ENCODE data around the gene APOA4. TPM values are rescaled to one million over a fixed set of nuclear protein-coding genes. Genes with fewer than 3 reads are reported as not detected.

Gene APOA4
- total and polyA plus RNA-seq, 2 of the 13 experiments (the other 11 are each of a cell fraction or from before 2014, with no cell fraction given): 3.8 to 7.2 TPM

DNA sequence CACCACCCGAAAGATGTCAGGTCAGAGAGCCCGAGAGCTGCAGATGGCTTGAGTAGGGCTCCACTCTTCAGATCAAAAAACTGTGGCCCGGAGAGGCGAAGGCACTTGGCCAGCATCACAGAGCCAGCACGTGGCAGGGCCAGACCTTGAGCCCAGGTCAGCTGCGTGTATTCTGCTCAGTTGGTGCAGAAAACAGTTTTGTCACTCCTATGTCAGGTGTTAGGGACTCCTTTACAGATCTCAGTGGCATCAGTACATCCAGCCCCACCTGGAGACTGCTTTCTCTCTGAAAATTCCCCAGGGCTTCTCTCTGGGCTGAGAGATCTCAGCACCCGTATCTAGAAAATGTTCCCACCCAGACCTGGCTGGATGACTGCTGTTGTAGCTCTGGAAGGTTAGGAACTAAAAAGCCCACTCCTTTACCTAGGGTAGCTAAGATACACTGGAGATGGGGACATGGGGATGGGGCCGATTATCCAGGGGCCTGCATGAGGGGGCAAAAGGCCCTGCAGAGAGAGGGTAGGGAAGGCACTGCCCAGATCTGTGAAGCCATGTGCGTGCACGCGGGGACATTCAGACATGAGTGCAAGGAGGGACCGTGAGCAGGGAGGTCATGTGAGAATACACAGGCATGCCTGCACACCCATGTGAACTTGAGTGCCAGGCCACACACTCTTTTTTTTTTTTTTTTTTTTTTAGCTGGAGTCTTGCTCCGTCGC is 10.9 kb upstream of the APOA4 start (continued):
- TF ChIP-seq, protein P1, sequence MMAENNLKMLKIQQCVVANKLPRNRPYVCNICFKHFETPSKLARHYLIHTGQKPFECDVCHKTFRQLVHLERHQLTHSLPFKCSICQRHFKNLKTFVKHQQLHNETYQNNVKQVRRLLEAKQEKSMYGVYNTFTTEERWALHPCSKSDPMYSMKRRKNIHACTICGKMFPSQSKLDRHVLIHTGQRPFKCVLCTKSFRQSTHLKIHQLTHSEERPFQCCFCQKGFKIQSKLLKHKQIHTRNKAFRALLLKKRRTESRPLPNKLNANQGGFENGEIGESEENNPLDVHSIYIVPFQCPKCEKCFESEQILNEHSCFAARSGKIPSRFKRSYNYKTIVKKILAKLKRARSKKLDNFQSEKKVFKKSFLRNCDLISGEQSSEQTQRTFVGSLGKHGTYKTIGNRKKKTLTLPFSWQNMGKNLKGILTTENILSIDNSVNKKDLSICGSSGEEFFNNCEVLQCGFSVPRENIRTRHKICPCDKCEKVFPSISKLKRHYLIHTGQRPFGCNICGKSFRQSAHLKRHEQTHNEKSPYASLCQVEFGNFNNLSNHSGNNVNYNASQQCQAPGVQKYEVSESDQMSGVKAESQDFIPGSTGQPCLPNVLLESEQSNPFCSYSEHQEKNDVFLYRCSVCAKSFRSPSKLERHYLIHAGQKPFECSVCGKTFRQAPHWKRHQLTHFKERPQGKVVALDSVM (CRISPR knock-in tag; IDR thresholded peaks at IDR 0.05): 0 out of 2 replicates have a peak, but pooled peaks have one; percentile 19
- TF ChIP-seq, protein P2, sequence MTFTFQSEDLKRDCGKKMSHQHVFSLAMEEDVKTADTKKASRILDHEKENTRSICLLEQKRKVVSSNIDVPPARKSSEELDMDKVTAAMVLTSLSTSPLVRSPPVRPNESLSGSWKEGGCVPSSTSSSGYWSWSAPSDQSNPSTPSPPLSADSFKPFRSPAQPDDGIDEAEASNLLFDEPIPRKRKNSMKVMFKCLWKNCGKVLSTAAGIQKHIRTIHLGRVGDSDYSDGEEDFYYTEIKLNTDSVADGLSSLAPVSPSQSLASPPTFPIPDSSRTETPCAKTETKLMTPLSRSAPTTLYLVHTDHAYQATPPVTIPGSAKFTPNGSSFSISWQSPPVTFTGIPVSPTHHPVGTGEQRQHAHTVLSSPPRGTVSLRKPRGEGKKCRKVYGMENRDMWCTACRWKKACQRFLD (CRISPR knock-in tag; IDR thresholded peaks at IDR 0.05; ENCODE audit: borderline replicate concordance): peak; percentile 22; the same call in 1 of the 2 replicates
- TF ChIP-seq, protein P3, sequence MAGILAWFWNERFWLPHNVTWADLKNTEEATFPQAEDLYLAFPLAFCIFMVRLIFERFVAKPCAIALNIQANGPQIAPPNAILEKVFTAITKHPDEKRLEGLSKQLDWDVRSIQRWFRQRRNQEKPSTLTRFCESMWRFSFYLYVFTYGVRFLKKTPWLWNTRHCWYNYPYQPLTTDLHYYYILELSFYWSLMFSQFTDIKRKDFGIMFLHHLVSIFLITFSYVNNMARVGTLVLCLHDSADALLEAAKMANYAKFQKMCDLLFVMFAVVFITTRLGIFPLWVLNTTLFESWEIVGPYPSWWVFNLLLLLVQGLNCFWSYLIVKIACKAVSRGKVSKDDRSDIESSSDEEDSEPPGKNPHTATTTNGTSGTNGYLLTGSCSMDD (CRISPR knock-in tag; IDR thresholded peaks at IDR 0.05): no peak
- TF ChIP-seq AGO1 (IDR thresholded peaks at IDR 0.05; ENCODE audit: low read depth, low read length, poor library complexity, severe bottlenecking): peak; percentile 97
- TF ChIP-seq, protein P4, sequence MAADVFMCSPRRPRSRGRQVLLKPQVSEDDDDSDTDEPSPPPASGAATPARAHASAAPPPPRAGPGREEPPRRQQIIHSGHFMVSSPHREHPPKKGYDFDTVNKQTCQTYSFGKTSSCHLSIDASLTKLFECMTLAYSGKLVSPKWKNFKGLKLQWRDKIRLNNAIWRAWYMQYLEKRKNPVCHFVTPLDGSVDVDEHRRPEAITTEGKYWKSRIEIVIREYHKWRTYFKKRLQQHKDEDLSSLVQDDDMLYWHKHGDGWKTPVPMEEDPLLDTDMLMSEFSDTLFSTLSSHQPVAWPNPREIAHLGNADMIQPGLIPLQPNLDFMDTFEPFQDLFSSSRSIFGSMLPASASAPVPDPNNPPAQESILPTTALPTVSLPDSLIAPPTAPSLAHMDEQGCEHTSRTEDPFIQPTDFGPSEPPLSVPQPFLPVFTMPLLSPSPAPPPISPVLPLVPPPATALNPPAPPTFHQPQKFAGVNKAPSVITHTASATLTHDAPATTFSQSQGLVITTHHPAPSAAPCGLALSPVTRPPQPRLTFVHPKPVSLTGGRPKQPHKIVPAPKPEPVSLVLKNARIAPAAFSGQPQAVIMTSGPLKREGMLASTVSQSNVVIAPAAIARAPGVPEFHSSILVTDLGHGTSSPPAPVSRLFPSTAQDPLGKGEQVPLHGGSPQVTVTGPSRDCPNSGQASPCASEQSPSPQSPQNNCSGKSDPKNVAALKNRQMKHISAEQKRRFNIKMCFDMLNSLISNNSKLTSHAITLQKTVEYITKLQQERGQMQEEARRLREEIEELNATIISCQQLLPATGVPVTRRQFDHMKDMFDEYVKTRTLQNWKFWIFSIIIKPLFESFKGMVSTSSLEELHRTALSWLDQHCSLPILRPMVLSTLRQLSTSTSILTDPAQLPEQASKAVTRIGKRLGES (CRISPR knock-in tag; IDR thresholded peaks at IDR 0.05; ENCODE audit: borderline replicate concordance): no peak; the same call in 1 of the 2 replicates
- TF ChIP-seq, protein P5, sequence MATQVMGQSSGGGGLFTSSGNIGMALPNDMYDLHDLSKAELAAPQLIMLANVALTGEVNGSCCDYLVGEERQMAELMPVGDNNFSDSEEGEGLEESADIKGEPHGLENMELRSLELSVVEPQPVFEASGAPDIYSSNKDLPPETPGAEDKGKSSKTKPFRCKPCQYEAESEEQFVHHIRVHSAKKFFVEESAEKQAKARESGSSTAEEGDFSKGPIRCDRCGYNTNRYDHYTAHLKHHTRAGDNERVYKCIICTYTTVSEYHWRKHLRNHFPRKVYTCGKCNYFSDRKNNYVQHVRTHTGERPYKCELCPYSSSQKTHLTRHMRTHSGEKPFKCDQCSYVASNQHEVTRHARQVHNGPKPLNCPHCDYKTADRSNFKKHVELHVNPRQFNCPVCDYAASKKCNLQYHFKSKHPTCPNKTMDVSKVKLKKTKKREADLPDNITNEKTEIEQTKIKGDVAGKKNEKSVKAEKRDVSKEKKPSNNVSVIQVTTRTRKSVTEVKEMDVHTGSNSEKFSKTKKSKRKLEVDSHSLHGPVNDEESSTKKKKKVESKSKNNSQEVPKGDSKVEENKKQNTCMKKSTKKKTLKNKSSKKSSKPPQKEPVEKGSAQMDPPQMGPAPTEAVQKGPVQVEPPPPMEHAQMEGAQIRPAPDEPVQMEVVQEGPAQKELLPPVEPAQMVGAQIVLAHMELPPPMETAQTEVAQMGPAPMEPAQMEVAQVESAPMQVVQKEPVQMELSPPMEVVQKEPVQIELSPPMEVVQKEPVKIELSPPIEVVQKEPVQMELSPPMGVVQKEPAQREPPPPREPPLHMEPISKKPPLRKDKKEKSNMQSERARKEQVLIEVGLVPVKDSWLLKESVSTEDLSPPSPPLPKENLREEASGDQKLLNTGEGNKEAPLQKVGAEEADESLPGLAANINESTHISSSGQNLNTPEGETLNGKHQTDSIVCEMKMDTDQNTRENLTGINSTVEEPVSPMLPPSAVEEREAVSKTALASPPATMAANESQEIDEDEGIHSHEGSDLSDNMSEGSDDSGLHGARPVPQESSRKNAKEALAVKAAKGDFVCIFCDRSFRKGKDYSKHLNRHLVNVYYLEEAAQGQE (IDR thresholded peaks at IDR 0.05; ENCODE audit: borderline replicate concordance in 1 of 2, low read depth in 1 of 2, low read length in 2 of 2): no peak
- no peak for TF ChIP-seq KLF15 (CRISPR knock-in tag; IDR thresholded peaks at IDR 0.05; ENCODE audit: borderline replicate concordance)
- TF ChIP-seq HOXA3 (CRISPR knock-in tag; IDR thresholded peaks at IDR 0.05): peak; percentile 66
- 0 out of 2 replicates have a peak, but pooled peaks have one; percentile 4 for TF ChIP-seq ZNF263 (CRISPR knock-in tag; IDR thresholded peaks at IDR 0.05)
- TF ChIP-seq ZNF274 (CRISPR knock-in tag; IDR thresholded peaks at IDR 0.05): no peak
- TF ChIP-seq ZSCAN29 (CRISPR knock-in tag; conservative IDR thresholded peaks at IDR 0.05): 0 out of 2 replicates have a peak, but pooled peaks have one; percentile 46
- TF ChIP-seq XRCC5 (optimal IDR thresholded peaks at IDR 0.05; ENCODE audit: low read length): no peak
- peak; percentile 81 for TF ChIP-seq NCOA5 (CRISPR knock-in tag; IDR thresholded peaks at IDR 0.05)
- TF ChIP-seq, protein P6, sequence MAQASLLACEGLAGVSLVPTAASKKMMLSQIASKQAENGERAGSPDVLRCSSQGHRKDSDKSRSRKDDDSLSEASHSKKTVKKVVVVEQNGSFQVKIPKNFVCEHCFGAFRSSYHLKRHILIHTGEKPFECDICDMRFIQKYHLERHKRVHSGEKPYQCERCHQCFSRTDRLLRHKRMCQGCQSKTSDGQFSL (CRISPR knock-in tag; IDR thresholded peaks at IDR 0.05): peak; percentile 51; the same call in 1 of the 2 replicates
- peak; percentile 23; the same call in 1 of the 2 replicates for TF ChIP-seq SP140L (CRISPR knock-in tag; IDR thresholded peaks at IDR 0.05; ENCODE audit: borderline replicate concordance)
- no peak for TF ChIP-seq ZNF550 (CRISPR knock-in tag; IDR thresholded peaks at IDR 0.05; ENCODE audit: borderline replicate concordance)

All from HepG2 (cell line).